Right atrium auricular region (tissue), 2 donors: ENCODE results near the gene RNF8. TPM values are rescaled to one million over a fixed set of nuclear protein-coding genes. Genes with fewer than 3 reads are reported as not detected.

Source experiments
- DNase-seq: peaks from one replicate; pipeline ENCODE4 v3.0.0-alpha.2; 2019; ENCODE audit warnings: low spot score
- H3K27ac ChIP-seq, 2 donors: fragments of 200-600 bp; sonication (generic); 1 replicate in 1 of 2; 2 replicates in 1 of 2; pipeline ENCODE4 v1.5.1; 2016 to 2019
- H3K27me3 ChIP-seq, 2 donors: fragments of 200-600 bp; sonication (generic); one replicate each; pipeline versions ENCODE4 v1.5.1 to v1.6.0; 2017 to 2019
- H3K36me3 ChIP-seq: fragments of 200-600 bp; sonication (generic); one replicate; pipeline ENCODE4 v1.5.1; 2016
- H3K4me1 ChIP-seq, 2 donors: fragments of 200-600 bp; sonication (generic); one replicate each; pipeline versions ENCODE4 v1.5.1 to v1.6.0; 2017 to 2019
- H3K4me3 ChIP-seq, 2 donors: fragments of 200-600 bp; sonication (generic); 1 replicate in 1 of 2; 2 replicates in 1 of 2; pipeline ENCODE4 v1.5.1; 2017 to 2019; ENCODE audit warnings: mild to moderate bottlenecking in 1 of 2, moderate library complexity in 1 of 2
- H3K9me3 ChIP-seq, 2 donors: fragments of 200-600 bp; sonication (generic); one replicate each; pipeline ENCODE4 v1.5.1; 2019
- CTCF ChIP-seq, 2 donors: fragments of 200-600 bp; sonication (generic); IDR thresholded peaks; one replicate each; pipeline ENCODE4 v1.5.1; 2019; ENCODE audit warnings: antibody characterized with exemption in 2 of 2
- total RNA-seq, 2 donors: library from RNA; depleted of rRNA; stranded (reverse); fragments of >200 nt; gene quantifications; one replicate each; pipeline ENCODE4 v1.1.0, GENCODE V29; 2016

Gene RNF8
- total RNA-seq, 2 donors from 2014 or later: 17.0 to 17.3 TPM

- TF ChIP-seq CTCF (IDR thresholded peaks at IDR 0.05): no peak
- Histone ChIP-seq H3K27ac (no peak overlapping the region), H3K27me3 (no peaks in the 10 kb centered on the region), H3K4me3 (no peak overlapping the region), H3K9me3 (no peaks in the 10 kb centered on the region), H3K36me3 (peaks cover 46% of the 10 kb centered on the region), H3K4me1 (peaks cover 0 to 12% of the 10 kb centered on the region in 2 donors)
- DNase-seq: no peak
Observed at GRCh38 chr6:37375376-37375775, 21.6 kb downstream of the RNF8 start.

- H3K27ac ChIP-seq: no peak overlapping the region
Observed at GRCh38 chr6:37376078-37376743, 22.4 kb downstream of the RNF8 start.

GRCh38 chr6:37381579-37381978 is 27.8 kb downstream of the RNF8 start:
- H3K27ac ChIP-seq: no peak overlapping the region
- peaks cover 36% of the 10 kb centered on the region for H3K36me3 ChIP-seq

More at GRCh38 chr6:37376078-37376743, 22.4 kb downstream of the RNF8 start:
- Histone ChIP-seq H3K27me3 (no peaks in the 10 kb centered on the region), H3K4me3 (no peak overlapping the region), H3K4me1 (peaks cover 0 to 5% of the 10 kb centered on the region in 2 donors), H3K9me3 (no peaks in the 10 kb centered on the region), H3K36me3 (peaks cover 46% of the 10 kb centered on the region)
- no peak for TF ChIP-seq CTCF (IDR thresholded peaks at IDR 0.05)
- DNase-seq: no peak

GRCh38 chr6:37382994-37383765 is 29.4 kb downstream of the RNF8 start:
- H3K27me3 ChIP-seq: no peaks in the 10 kb centered on the region
- H3K36me3 ChIP-seq: peaks cover 21% of the 10 kb centered on the region
- H3K4me1 ChIP-seq: no peaks in the 10 kb centered on the region
- no peak overlapping the region for H3K4me3 ChIP-seq
- no peak for DNase-seq
- TF ChIP-seq CTCF (IDR thresholded peaks at IDR 0.05): no peak
- no peaks in the 10 kb centered on the region for H3K9me3 ChIP-seq
- no peak overlapping the region for H3K27ac ChIP-seq

More at GRCh38 chr6:37381579-37381978, 27.8 kb downstream of the RNF8 start:
- H3K4me1 ChIP-seq: no peaks in the 10 kb centered on the region
- no peaks in the 10 kb centered on the region for H3K9me3 ChIP-seq
- H3K4me3 ChIP-seq: no peak overlapping the region
- no peak for DNase-seq
- TF ChIP-seq CTCF (IDR thresholded peaks at IDR 0.05): peak; percentile 11 to 68
- H3K27me3 ChIP-seq: no peaks in the 10 kb centered on the region

GRCh38 chr6:37388578-37388977 is 34.8 kb downstream of the RNF8 start:
- no peaks in the 10 kb centered on the region for H3K27me3 ChIP-seq
- peaks cover 25% of the 10 kb centered on the region for H3K36me3 ChIP-seq

More at GRCh38 chr6:37388578-37388977, 34.8 kb downstream of the RNF8 start:
- H3K4me1 ChIP-seq: no peaks in the 10 kb centered on the region
- H3K9me3 ChIP-seq: no peaks in the 10 kb centered on the region
- H3K4me3 ChIP-seq: no peak overlapping the region
- DNase-seq: no peak
- no peak for TF ChIP-seq CTCF (IDR thresholded peaks at IDR 0.05)
- no peak overlapping the region for H3K27ac ChIP-seq
